ENCODE results near the gene RYR3. TPM values are rescaled to one million over a fixed set of nuclear protein-coding genes. Genes with fewer than 3 reads are reported as not detected.

The RYR3 gene
- total RNA-seq, 1 donor from 2014 or later = 0.02 TPM

- intact Hi-C loops (cut with micrococcal nuclease) = no loop called here
- DNase-seq (no peak), ATAC-seq (no peak)
Observed at GRCh38 chr15:33430577-33430976, 119.8 kb downstream of the RYR3 start.

GRCh38 chr15:33433821-33434220 lies 123.1 kb downstream of the RYR3 start:
- ATAC-seq (no peak), DNase-seq (no peak)
- intact Hi-C loops (cut with micrococcal nuclease) = no loop called here

- ATAC-seq = no peak
- intact Hi-C loops (cut with micrococcal nuclease) = no loop called here
- no peak for DNase-seq
Observed at GRCh38 chr15:33438396-33438795, 127.6 kb downstream of the RYR3 start.

GRCh38 chr15:33440900-33441299 lies 130.1 kb downstream of the RYR3 start:
- ATAC-seq = no peak
- intact Hi-C loops (cut with micrococcal nuclease) = no loop called here
- no peak for DNase-seq

- ATAC-seq (no peak), DNase-seq (no peak)
- intact Hi-C loops (cut with micrococcal nuclease) = no loop called here
Observed at GRCh38 chr15:33442449-33442848, 131.7 kb downstream of the RYR3 start.

GRCh38 chr15:33443708-33444107 lies 132.9 kb downstream of the RYR3 start:
- DNase-seq (no peak), ATAC-seq (no peak)
- intact Hi-C loops (cut with micrococcal nuclease) = no loop called here

GRCh38 chr15:33445984-33446383 lies 135.2 kb downstream of the RYR3 start:
- intact Hi-C loops (cut with micrococcal nuclease) = no loop called here
- no peak for DNase-seq
- no peak for ATAC-seq

- no peak for DNase-seq
- no peak for ATAC-seq
- intact Hi-C loops (cut with micrococcal nuclease) = no loop called here
Observed at GRCh38 chr15:33448151-33448550, 137.4 kb downstream of the RYR3 start.

GRCh38 chr15:33448961-33449606 lies 138.3 kb downstream of the RYR3 start:
- ATAC-seq = no peak
- intact Hi-C loops (cut with micrococcal nuclease) = no loop called here
- DNase-seq = no peak

GRCh38 chr15:33449810-33450209 lies 139.0 kb downstream of the RYR3 start:
- intact Hi-C loops (cut with micrococcal nuclease) = no loop called here
- ATAC-seq (no peak), DNase-seq (no peak)

- ATAC-seq (no peak), DNase-seq (no peak)
- intact Hi-C loops (cut with micrococcal nuclease) = no loop called here
Observed at GRCh38 chr15:33451385-33451784, 140.6 kb downstream of the RYR3 start.

GRCh38 chr15:33453761-33454160 lies 143.0 kb downstream of the RYR3 start:
- no peak for DNase-seq

GRCh38 chr15:33454346-33454745 lies 143.6 kb downstream of the RYR3 start:
- ATAC-seq = no peak
- DNase-seq = no peak
- intact Hi-C loops (cut with micrococcal nuclease) = no loop called here

More at GRCh38 chr15:33453761-33454160, 143.0 kb downstream of the RYR3 start:
- ATAC-seq = no peak
- intact Hi-C loops (cut with micrococcal nuclease) = no loop called here

- no peak for ATAC-seq
Observed at GRCh38 chr15:33454996-33455395, 144.2 kb downstream of the RYR3 start.

GRCh38 chr15:33458421-33458820 lies 147.7 kb downstream of the RYR3 start:
- ATAC-seq = no peak
- DNase-seq = no peak
- intact Hi-C loops (cut with micrococcal nuclease) = no loop called here

More at GRCh38 chr15:33454996-33455395, 144.2 kb downstream of the RYR3 start:
- intact Hi-C loops (cut with micrococcal nuclease) = no loop called here
- no peak for DNase-seq

- no peak for ATAC-seq
- no peak for DNase-seq
- intact Hi-C loops (cut with micrococcal nuclease) = no loop called here
Observed at GRCh38 chr15:33460166-33460805, 149.5 kb downstream of the RYR3 start.

- ATAC-seq = no peak
- DNase-seq = no peak
- intact Hi-C loops (cut with micrococcal nuclease) = no loop called here
Observed at GRCh38 chr15:33461671-33462070, 150.9 kb downstream of the RYR3 start.

GRCh38 chr15:33467146-33467815 lies 156.5 kb downstream of the RYR3 start:
- intact Hi-C loops (cut with micrococcal nuclease) = no loop called here
- ATAC-seq (no peak), DNase-seq (no peak)

- intact Hi-C loops (cut with micrococcal nuclease) = no loop called here
- ATAC-seq (no peak), DNase-seq (no peak)
Observed at GRCh38 chr15:33467816-33468163, 157.0 kb downstream of the RYR3 start.

GRCh38 chr15:33468740-33469139 lies 158.0 kb downstream of the RYR3 start:
- intact Hi-C loops (cut with micrococcal nuclease) = no loop called here
- DNase-seq (no peak), ATAC-seq (no peak)

- intact Hi-C loops (cut with micrococcal nuclease) = no loop called here
- no peak for ATAC-seq
- no peak for DNase-seq
Observed at GRCh38 chr15:33473005-33473404, 162.2 kb downstream of the RYR3 start.
